Gastrocnemius medialis (tissue), 4 donors: ENCODE results near the gene COL3A1.

Experiments used
- CTCF ChIP-seq, 5 experiments: fragments of 450-650 bp in 3 of 5; fragments of 200-600 bp in 2 of 5; sonication (generic) in 2 of 5; IDR thresholded peaks in 4 of 5; conservative IDR thresholded peaks in 1 of 5; 1 replicate in 4 of 5; 2 replicates in 1 of 5; pipeline ENCODE4 v1.5.1; 2016 to 2019; ENCODE audit warnings: antibody characterized with exemption in 5 of 5, mild to moderate bottlenecking in 3 of 5, moderate library complexity in 3 of 5
- POLR2A ChIP-seq, 2 donors: fragments of 450-650 bp; IDR thresholded peaks; one replicate each; pipeline ENCODE4 v1.6.1; 2017; ENCODE audit warnings: antibody characterized with exemption in 2 of 2, mild to moderate bottlenecking in 2 of 2, moderate library complexity in 2 of 2

- TF ChIP-seq CTCF (IDR thresholded peaks at IDR 0.05 in 4 of 5, conservative IDR thresholded peaks at IDR 0.05 in 1 of 5) (no peak), POLR2A (IDR thresholded peaks at IDR 0.05) (peak in 1 of 2 donors; percentile 36)
Observed at GRCh38 chr2:188974164-188974563, at the start of gene COL3A1.
